Raji (cell line): ENCODE measurements around the gene IRS2.

Experiments
- POLR2A ChIP-seq: IDR thresholded peaks from 2 replicates; pipeline ENCODE4 v1.6.1; 2011; ENCODE audit warnings: low read depth, low read length, control low read depth; ENCODE audit not compliant: insufficient read depth

IRS2 gene

GRCh38 chr13:109810761-109811510 is 24.6 kb upstream of the IRS2 start:
- TF ChIP-seq POLR2A = no peak

- TF ChIP-seq POLR2A = no peak
Observed at GRCh38 chr13:109809216-109809932, 23.0 kb upstream of the IRS2 start.

GRCh38 chr13:109807345-109807744 is 21.0 kb upstream of the IRS2 start:
- TF ChIP-seq POLR2A = no peak

- no peak for TF ChIP-seq POLR2A
Observed at GRCh38 chr13:109804654-109805053, 18.3 kb upstream of the IRS2 start.

GRCh38 chr13:109803825-109804224 is 17.4 kb upstream of the IRS2 start:
- no peak for TF ChIP-seq POLR2A

GRCh38 chr13:109802936-109803335 is 16.6 kb upstream of the IRS2 start:
- no peak for TF ChIP-seq POLR2A

GRCh38 chr13:109795011-109795410 is 8.6 kb upstream of the IRS2 start:
- TF ChIP-seq POLR2A = no peak

- TF ChIP-seq POLR2A = no peak
Observed at GRCh38 chr13:109794095-109794494, 7.7 kb upstream of the IRS2 start.

- no peak for TF ChIP-seq POLR2A
Observed at GRCh38 chr13:109792416-109793059, 6.2 kb upstream of the IRS2 start.

- TF ChIP-seq POLR2A = no peak
Observed at GRCh38 chr13:109790942-109791605, 4.7 kb upstream of the IRS2 start.

- TF ChIP-seq POLR2A = no peak
Observed at GRCh38 chr13:109790086-109790485, 3.7 kb upstream of the IRS2 start.

GRCh38 chr13:109789262-109789661 is 2.9 kb upstream of the IRS2 start:
- TF ChIP-seq POLR2A = no peak

GRCh38 chr13:109788372-109789111 is 2.2 kb upstream of the IRS2 start:
- TF ChIP-seq POLR2A = no peak

- no peak for TF ChIP-seq POLR2A
Observed at GRCh38 chr13:109787135-109787954, 962 bp upstream of the IRS2 start.
